ENCODE measurements around the gene LOXL3.
A peak's percentile ranks its signal among the peaks of the same experiment; 100 is the strongest.
"Not testable (repeated sequence)": the region's sequence is repeated elsewhere in the genome, so short reads cannot be mapped to it uniquely, and the experiment has no call there.

The LOXL3 gene

DNA sequence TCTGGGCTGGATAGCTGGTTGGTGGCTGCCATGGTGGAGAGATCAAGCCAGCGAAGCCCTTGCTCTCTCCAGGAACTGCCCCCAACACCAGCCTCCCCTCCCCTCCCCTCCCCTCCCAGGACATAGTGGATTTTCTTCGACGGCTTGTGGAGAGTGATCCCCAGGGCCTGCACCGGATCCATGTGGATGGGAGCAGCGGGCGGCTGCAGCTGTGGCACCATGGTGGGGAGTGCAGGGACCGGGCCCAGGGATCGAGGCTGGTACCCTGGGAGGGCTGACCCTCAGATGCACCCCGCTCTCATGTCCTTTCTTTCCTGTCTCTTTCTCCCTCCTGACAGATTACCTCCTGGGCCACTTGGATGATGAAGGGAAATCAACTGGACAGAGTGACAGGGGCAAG lies 63.8 kb downstream of the LOXL3 start:
- DNase-seq, result no peak

DNA sequence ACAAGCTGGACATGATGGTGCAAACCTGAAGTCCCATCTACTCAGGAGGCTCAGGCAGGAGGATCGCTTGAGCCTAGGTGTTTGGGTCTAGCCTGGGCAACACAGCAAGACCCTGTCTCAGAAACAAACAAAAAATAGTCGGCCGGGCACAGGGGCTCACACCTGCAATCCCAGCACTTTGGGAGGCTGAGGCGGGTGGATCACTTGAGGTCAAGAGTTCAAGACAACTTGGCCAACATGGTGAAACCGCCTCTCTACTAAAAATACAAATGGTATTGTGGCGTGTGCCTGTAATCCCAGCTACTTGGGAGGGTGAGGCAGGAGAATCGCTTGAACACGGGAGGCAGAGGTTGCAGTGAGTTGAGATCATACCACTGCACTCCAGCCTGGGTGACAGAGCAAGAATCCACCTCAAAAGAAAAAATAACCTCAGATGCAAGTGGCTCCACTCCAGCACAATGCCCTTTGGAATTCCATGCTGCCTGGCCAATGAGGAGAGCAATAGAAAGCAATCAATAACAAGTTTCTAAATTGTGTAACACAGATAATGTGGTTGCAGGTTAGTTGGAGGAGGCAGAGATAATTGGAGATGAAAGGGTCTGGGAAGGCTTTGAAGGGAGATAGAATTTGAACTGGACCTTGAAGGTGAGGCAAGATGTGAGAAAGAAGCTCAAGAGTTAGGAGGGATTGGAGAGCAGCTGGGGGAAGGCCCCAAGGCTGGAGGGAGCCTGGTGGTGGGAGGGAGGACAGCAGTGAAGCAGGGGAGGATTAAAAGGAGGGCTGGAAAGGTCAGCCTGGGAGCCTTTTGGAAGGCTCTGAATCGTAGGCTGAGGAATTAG lies 64.9 kb downstream of the LOXL3 start:
- no peak for DNase-seq

DNA sequence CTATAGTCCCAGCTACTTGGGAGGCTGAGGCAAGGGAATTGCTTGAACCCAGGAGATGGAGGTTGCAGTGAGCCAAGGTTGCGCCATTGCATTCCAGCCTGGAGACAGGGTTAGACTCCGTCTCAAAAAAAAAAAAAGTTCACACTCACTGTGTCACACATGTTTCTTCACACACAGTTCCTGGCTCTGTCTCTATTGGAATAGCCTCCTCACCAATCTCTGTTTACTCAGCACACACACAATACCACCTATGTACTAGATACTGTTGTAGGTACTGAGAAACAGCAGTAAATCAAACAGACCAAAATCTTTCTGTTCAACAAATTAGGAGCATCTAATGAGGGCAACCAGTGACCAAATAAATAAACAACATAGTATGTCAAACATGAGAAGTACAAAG lies 67.6 kb downstream of the LOXL3 start:
- DNase-seq, result no peak

DNA sequence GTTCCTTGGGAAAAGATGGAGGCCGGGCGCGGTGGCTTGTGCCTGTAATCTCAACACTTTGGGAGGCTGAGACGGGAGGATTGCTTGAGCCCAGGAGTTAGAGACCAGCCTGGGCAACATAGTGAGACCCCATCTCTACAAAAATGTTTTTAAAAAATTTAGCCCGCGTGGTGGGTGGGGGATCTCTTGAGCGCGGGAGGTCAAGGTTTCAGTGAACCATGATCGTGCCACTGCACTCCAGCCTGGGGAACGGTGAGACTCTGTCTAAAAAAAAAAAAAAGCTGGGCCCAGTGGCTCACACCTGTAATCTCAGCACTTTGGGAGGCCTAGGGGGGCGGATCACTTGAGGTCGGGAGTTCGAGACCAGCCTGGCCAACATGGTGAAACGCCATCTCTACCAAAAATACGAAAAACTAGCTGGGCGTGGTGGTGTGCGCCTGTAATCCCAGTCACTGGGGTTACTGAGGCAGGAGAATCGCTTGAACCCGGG lies 70.0 kb downstream of the LOXL3 start:
- not testable (repeated sequence) for DNase-seq

DNA sequence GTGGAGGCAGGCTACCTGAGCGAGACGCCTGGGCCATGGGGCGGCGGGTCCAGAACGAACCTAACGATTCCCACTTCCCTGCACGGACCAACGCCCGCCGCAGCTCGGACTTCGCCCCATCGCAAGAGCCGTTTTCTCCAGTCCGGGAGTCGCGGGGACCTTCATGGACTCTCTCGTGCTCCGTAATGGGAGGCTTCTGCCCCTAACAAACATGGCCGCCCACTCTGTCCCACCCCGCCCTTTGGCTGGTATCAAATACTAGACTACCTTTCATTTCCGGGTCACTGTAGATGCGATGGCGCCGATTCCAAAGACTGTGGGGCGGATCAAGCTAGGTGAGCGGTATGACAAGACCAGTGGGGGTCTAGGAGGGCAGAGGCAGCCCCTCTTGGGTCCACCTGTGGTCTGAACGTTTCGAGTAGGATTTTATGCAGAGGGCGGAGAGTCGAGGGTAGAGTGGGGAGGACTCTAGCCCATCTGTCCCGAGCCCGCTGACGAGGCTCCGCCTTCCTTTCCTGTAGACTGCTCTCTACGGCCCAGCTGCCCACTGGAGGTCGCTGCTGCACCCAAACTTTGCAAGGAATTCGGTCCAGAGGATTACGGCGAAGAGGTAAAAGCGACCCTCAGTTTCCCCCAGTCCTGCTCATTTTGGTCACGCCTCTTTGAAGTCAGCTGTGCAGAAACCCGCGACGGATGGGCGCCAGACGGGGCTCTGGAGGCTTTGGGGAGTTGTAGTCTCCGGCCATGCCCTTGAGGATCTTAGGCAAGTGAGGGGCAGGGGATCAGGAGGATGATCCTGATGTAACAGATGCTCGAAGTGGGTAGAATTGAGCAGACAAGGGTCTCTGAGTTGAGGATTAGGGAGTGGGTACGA lies 70.7 kb downstream of the LOXL3 start, which contains the start of the genes CCDC142 and TTC31:
CCDC142 (minus strand) TSS at position 198 of the 874 bp plus-strand sequence; CDS start at position 37, 161 bp downstream.
TTC31 (plus strand) TSS at position 281 of the 874 bp plus-strand sequence; CDS start at position 296, 15 bp downstream.
- DNase-seq, result peak; percentile 87

All from effector CD8-positive, alpha-beta T cell (primary cell).